OCI-LY7 (cell line): ENCODE results near the gene SDF2. TPM values are rescaled to one million over a fixed set of nuclear protein-coding genes. Genes with fewer than 3 reads are reported as not detected.

ENCODE experiments used
- BruUV-seq: library from RNA; stranded (reverse); fragments of 400-500 nt; replicated peaks from 2 replicates; lab custom pipeline; 2021; lab: Mats Ljungman, UMichigan
- CTCF ChIA-PET: fragments of 300-600 bp; sonication (Branson Sonifier 250); formaldehyde crosslinking; loops from one replicate; lab custom pipeline; 2022; ENCODE audit warnings: antibody characterized with exemption; ENCODE audit not compliant: unreplicated experiment; lab: Charles Lee
- POLR2A ChIA-PET: fragments of 300-600 bp; sonication (Branson Sonifier 250); formaldehyde crosslinking; loops from one replicate; lab custom pipeline; 2022; ENCODE audit warnings: antibody characterized with exemption; lab: Charles Lee
- DNase-seq: peaks from one replicate; pipeline ENCODE4 v3.0.0-alpha.2; 2015; ENCODE audit warnings: low spot score
- H2AFZ ChIP-seq: fragments of 200-600 bp; sonication (generic), shearing (Covaris generic); 2 replicates; pipeline ENCODE4 v1.6.1; 2014; ENCODE audit warnings: mild to moderate bottlenecking, antibody characterized with exemption, low read length, moderate library complexity
- H3K27ac ChIP-seq: fragments of 200-600 bp; sonication (generic); 2 replicates; pipeline ENCODE4 v1.5.1; 2014; ENCODE audit warnings: mixed run types, low read depth, mild to moderate bottlenecking, moderate library complexity, low read length, inconsistent platforms; ENCODE audit not compliant: poor library complexity, severe bottlenecking
- H3K36me3 ChIP-seq: fragments of 200-600 bp; sonication (generic); 2 replicates; pipeline ENCODE4 v1.6.1; 2014; ENCODE audit warnings: mild to moderate bottlenecking, antibody characterized with exemption, low read length, moderate library complexity, mixed read lengths; ENCODE audit not compliant: insufficient read depth
- H3K4me1 ChIP-seq: fragments of 200-600 bp; sonication (generic); 2 replicates; pipeline ENCODE4 v1.5.1; 2014; ENCODE audit warnings: mild to moderate bottlenecking, low read length; ENCODE audit not compliant: insufficient read depth, poor library complexity, severe bottlenecking
- H3K4me2 ChIP-seq: fragments of 200-600 bp; sonication (generic); 2 replicates; pipeline ENCODE4 v1.6.1; 2014; ENCODE audit warnings: mild to moderate bottlenecking, low read length
- H3K4me3 ChIP-seq: fragments of 200-600 bp; sonication (generic); 2 replicates; pipeline ENCODE4 v1.5.1; 2014; ENCODE audit warnings: mild to moderate bottlenecking, low read depth, low read length; ENCODE audit not compliant: poor library complexity, severe bottlenecking
- H3K79me2 ChIP-seq: fragments of 200-600 bp; sonication (generic); 2 replicates; pipeline ENCODE4 v1.6.1; 2016; ENCODE audit warnings: low read depth, mild to moderate bottlenecking, low read length, moderate library complexity, mixed read lengths; ENCODE audit not compliant: insufficient read depth
- H3K9me2 ChIP-seq: fragments of 200-600 bp; sonication (generic); 2 replicates; pipeline ENCODE4 v1.6.1; 2016; ENCODE audit warnings: mild to moderate bottlenecking, low read length, mixed read lengths; ENCODE audit not compliant: insufficient read depth
- H3K9me3 ChIP-seq: fragments of 200-600 bp; sonication (generic); 2 replicates; pipeline ENCODE4 v1.6.1; 2014; ENCODE audit warnings: mild to moderate bottlenecking, mixed run types, low read length, mixed read lengths
- H4K20me1 ChIP-seq: fragments of 200-600 bp; sonication (generic); 2 replicates; pipeline ENCODE4 v1.6.1; 2014; ENCODE audit warnings: mild to moderate bottlenecking, antibody characterized with exemption, low read length, moderate library complexity, mixed read lengths; ENCODE audit not compliant: insufficient read depth
- CTCF ChIP-seq: fragments of 200-600 bp; sonication (generic); conservative IDR thresholded peaks from 2 replicates; pipeline ENCODE4 v1.5.1; 2014; ENCODE audit warnings: mild to moderate bottlenecking, antibody characterized with exemption, low read length, moderate library complexity, mixed read lengths
- EZH2phosphoT487 ChIP-seq: fragments of 200-600 bp; sonication (generic); IDR thresholded peaks from 2 replicates; pipeline ENCODE4 v1.6.1; 2018; ENCODE audit warnings: low read depth, borderline replicate concordance, mild to moderate bottlenecking, mixed run types, antibody characterized with exemption, low read length, moderate library complexity, mixed read lengths
- intact Hi-C: fragments of 100-400 bp; cut with micrococcal nuclease; formaldehyde crosslinking; loops from one replicate; pipeline ENCODE4 v1.10.0; 2022; ENCODE audit not compliant: unreplicated experiment
- total RNA-seq, 2 experiments: library from RNA; depleted of rRNA in 1 of 2; stranded (reverse); fragments of >200 nt in 1 of 2; shearing (Covaris generic) in 1 of 2; gene quantifications; 2 replicates each; pipeline ENCODE4 v1.2.3, GENCODE V29; 2014 to 2022

Gene SDF2
- total RNA-seq, 2 experiments from 2014 or later, result 31.8 to 38.6 TPM

GRCh38 chr17:28620010-28620409, 41.7 kb downstream of the SDF2 start:
- no peak for DNase-seq
- ChIA-PET CTCF (interaction anchor here (1.1 kb wide), 1 partner anchor 24 kb away, joined by 3 read pairs; no protein-coding TSS in a partner anchor), POLR2A (interaction anchor here (0.7 to 1.7 kb wide), 3 partner anchors 22 to 144 kb away, joined by 3 to 7 read pairs (median 4); partner anchors contain the start of genes SDF2 and SUPT6H)
- no peaks in the 10 kb centered on the region for H3K79me2 ChIP-seq
- no peaks in the 10 kb centered on the region for H4K20me1 ChIP-seq
- TF ChIP-seq CTCF (no peak), EZH2phosphoT487 (no peak)
- H3K9me2 ChIP-seq, result no peaks in the 10 kb centered on the region
- no peak overlapping the region for H2AFZ ChIP-seq
- peaks cover 22% of the 10 kb centered on the region for H3K4me1 ChIP-seq
- H3K9me3 ChIP-seq, result no peaks in the 10 kb centered on the region
- no peak overlapping the region for H3K27ac ChIP-seq
- intact Hi-C loops, result loop anchor here (10.0 kb wide), 1 partner anchor 65 kb away; no protein-coding TSS in a partner anchor
- no TSS peak for BruUV-seq
- H3K36me3 ChIP-seq, result peaks cover 99% of the 10 kb centered on the region
- no peak overlapping the region for H3K4me2 ChIP-seq
- H3K4me3 ChIP-seq, result no peak overlapping the region

DNA sequence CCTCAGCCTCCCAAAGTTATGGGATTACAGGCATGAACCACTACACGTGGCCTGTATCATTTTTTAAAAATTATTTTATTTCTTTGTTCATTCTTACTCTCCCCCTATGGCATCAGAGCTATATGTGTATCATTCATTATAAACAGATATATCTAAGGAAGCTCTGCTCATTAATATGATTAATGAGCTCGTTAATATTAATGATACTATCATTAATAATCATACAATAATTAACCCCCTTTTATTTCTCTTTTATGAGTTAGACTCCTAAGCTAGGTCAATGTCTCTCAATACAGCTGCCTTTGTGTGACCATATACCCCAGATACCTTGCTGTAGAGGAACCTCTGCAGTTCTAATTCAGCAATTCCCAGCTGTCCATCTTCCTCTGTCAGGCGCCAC, 43.2 kb downstream of the SDF2 start:
- no TSS peak for BruUV-seq
- H3K4me2 ChIP-seq, result no peak overlapping the region
- CTCF ChIA-PET, result no interaction called here
- H3K27ac ChIP-seq, result no peak overlapping the region
- H3K9me3 ChIP-seq, result no peaks in the 10 kb centered on the region
- peaks cover 13% of the 10 kb centered on the region for H3K4me1 ChIP-seq
- no peak for DNase-seq
- H2AFZ ChIP-seq, result no peak overlapping the region
- peaks cover 99% of the 10 kb centered on the region for H3K36me3 ChIP-seq
- H3K9me2 ChIP-seq, result no peaks in the 10 kb centered on the region
- TF ChIP-seq EZH2phosphoT487, result no peak
- no peaks in the 10 kb centered on the region for H3K79me2 ChIP-seq
- H4K20me1 ChIP-seq, result no peaks in the 10 kb centered on the region
- POLR2A ChIA-PET, result interaction anchor here (0.5 to 1.7 kb wide), 4 partner anchors 9 to 92 kb away, joined by 3 to 7 read pairs (median 6); no protein-coding TSS in a partner anchor
- intact Hi-C loops, result no loop called here
- no peak overlapping the region for H3K4me3 ChIP-seq

GRCh38 chr17:28616281-28616680, 45.4 kb downstream of the SDF2 start:
- Histone ChIP-seq H3K4me1 (peaks cover 23% of the 10 kb centered on the region), H3K4me3 (no peak overlapping the region), H4K20me1 (no peaks in the 10 kb centered on the region), H3K27ac (no peak overlapping the region), H3K9me2 (no peaks in the 10 kb centered on the region), H3K9me3 (no peaks in the 10 kb centered on the region), H2AFZ (no peak overlapping the region), H3K36me3 (peaks cover 99% of the 10 kb centered on the region), H3K4me2 (no peak overlapping the region), H3K79me2 (no peaks in the 10 kb centered on the region)
- no peak for DNase-seq
- POLR2A ChIA-PET, result no interaction called here
- CTCF ChIA-PET, result no interaction called here
- no TSS peak for BruUV-seq
- intact Hi-C loops, result no loop called here
- TF ChIP-seq EZH2phosphoT487 (no peak), CTCF (no peak)
